Measurements from ENCODE around the gene GFRA1.

- no peak for TF ChIP-seq CTCF (IDR thresholded peaks at IDR 0.05)
- no peak for TF ChIP-seq EZH2 (IDR thresholded peaks at IDR 0.05)
Observed at GRCh38 chr10:116124777-116125176, 148.2 kb downstream of the GFRA1 start.
